ENCODE data around the gene POLR1E. TPM values are rescaled to one million over a fixed set of nuclear protein-coding genes. Genes with fewer than 3 reads are reported as not detected.

POLR1E gene
- total RNA-seq, 1 donor from 2014 or later: 18.2 TPM

- peak; percentile 96 for ATAC-seq
Observed at GRCh38 chr9:37540634-37541033, 54.9 kb downstream of the POLR1E start.

GRCh38 chr9:37541465-37541864 is 55.7 kb downstream of the POLR1E start:
- no peak for ATAC-seq

- no peak for ATAC-seq
Observed at GRCh38 chr9:37542488-37542887, 56.7 kb downstream of the POLR1E start.

- ATAC-seq: peak; percentile 73
Observed at GRCh38 chr9:37542895-37543294, 57.1 kb downstream of the POLR1E start.

GRCh38 chr9:37543468-37543867 is 57.7 kb downstream of the POLR1E start:
- no peak for ATAC-seq

GRCh38 chr9:37547328-37547878 is 61.7 kb downstream of the POLR1E start:
- ATAC-seq: no peak

GRCh38 chr9:37549527-37549926 is 63.8 kb downstream of the POLR1E start:
- ATAC-seq: peak; percentile 57

GRCh38 chr9:37550781-37551180 is 65.0 kb downstream of the POLR1E start:
- no peak for ATAC-seq

GRCh38 chr9:37551468-37551867 is 65.7 kb downstream of the POLR1E start:
- ATAC-seq: peak; percentile 18

- no peak for ATAC-seq
Observed at GRCh38 chr9:37551888-37552287, 66.1 kb downstream of the POLR1E start.

Other genes starting within 250 kb of the POLR1E start
- 57.5 TPM for gene GRHPR, start 63.3 kb upstream of the POLR1E start, total RNA-seq
- gene ZBTB5, start 20.5 kb upstream of the POLR1E start, total RNA-seq: 10.6 TPM
- 3.4 TPM for gene FBXO10, start 90.4 kb downstream of the POLR1E start, total RNA-seq
- 73.6 TPM for gene TOMM5, start 106.6 kb downstream of the POLR1E start, total RNA-seq
- gene FRMPD1, start 165.0 kb downstream of the POLR1E start, total RNA-seq: 0.04 TPM